A549 treated with DMSO at 1 μM for 4 hours (cell line): Measurements from ENCODE around the gene RAB9B. TPM values are rescaled to one million over a fixed set of nuclear protein-coding genes. Genes with fewer than 3 reads are reported as not detected.

Experiments used
- total RNA-seq: library from RNA; stranded (reverse); fragments of 200-300 nt; extraction: Qiagen RNA extraction; gene quantifications from 5 replicates; pipeline ENCODE4 v1.2.3, GENCODE V29; 2022; ENCODE audit warnings: low read depth

The RAB9B gene, protein sequence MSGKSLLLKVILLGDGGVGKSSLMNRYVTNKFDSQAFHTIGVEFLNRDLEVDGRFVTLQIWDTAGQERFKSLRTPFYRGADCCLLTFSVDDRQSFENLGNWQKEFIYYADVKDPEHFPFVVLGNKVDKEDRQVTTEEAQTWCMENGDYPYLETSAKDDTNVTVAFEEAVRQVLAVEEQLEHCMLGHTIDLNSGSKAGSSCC
- total RNA-seq: 0.04 to 0.08 TPM (median 0.06 TPM) in 4 of 5 replicates, not detected in the other

DNA sequence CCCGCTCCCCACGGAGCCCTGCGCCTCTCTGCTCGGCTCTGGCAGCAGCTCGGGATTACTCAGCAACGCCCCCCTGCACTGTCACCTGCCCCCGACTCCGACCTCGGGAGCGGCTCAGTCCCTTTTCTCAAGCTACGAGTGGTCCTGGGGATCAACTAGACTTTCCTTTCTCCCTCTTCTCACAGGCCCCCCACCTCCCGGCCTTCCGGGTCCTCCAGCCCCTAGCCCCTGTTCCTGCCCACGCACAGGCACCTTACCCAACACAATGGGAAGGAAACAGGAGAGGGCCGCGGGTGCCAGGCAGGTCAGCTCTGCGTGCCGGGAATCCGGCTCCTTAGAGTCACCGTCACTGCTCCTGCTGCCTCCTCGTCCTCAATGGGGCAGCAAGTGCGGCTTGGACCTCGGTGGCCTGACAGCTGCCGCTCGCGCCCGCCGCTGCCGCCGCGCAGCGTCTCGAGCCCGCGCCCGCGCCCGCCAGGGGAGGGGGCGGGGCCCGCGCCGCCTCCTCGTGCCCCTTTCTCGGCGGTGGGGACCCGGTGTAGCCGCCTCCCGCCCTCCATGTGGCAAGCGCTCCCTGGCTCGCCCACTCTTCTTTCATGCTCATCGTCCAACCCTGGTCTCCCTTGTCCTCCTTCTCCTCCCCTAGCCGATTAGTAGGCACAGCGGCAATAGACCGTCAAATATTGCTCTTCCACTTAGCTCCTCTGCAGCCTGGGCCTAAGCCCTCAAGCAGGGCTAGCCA lies at the start of gene RAB9B:
Gene RAB9B (minus strand): TSS at position 455 of the 742 bp plus-strand sequence. CDS start 6,473 bp downstream, outside the sequence.

DNA sequence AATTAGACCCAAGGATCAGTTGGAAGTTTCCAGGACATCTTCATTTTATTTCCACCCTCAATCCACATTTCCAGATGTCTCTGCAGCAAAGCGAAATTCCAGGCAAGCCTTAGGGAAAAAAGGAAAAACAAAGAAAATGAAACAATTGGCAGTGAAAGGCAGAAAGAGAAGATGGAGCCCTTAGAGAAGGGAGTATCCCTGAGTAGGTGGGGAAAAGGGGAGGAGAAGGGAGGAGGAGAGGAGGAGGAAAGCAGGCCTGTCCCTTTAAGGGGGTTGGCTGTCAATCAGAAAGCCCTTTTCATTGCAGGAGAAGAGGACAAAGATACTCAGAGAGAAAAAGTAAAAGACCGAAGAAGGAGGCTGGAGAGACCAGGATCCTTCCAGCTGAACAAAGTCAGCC lies 55.5 kb downstream of the RAB9B start, which contains the start of gene PLP1:
Gene PLP1 (plus strand): TSS at position 295 of the 400 bp plus-strand sequence. CDS start 156 bp downstream, outside the sequence.

Other genes with a start within 250 kb of the RAB9B start
- gene TCEAL4, start 246.7 kb downstream of the RAB9B start, total RNA-seq: 104 to 152 TPM (median 110 TPM) in 5 replicates
- 15.3 to 22.4 TPM (median 17.4 TPM) in 5 replicates for gene TCEAL3, start 224.3 kb downstream of the RAB9B start, total RNA-seq
- gene TCEAL1, start 203.3 kb downstream of the RAB9B start, total RNA-seq: 33.7 to 47.2 TPM (median 37.0 TPM) in 5 replicates
- gene MORF4L2, start 145.6 kb downstream of the RAB9B start, total RNA-seq: 428 to 1,006 TPM (median 496 TPM) in 5 replicates
- 0.14 to 0.16 TPM in 2 of 5 replicates, not detected in the others for gene TMEM31, start 121.3 kb downstream of the RAB9B start, total RNA-seq
- not detected in 5 replicates for gene PLP1, start 55.4 kb downstream of the RAB9B start, total RNA-seq
- 5.0 to 6.9 TPM (median 5.6 TPM) in 5 replicates for gene TMSB15B, start 130.4 kb upstream of the RAB9B start, total RNA-seq
- not detected in 5 replicates for gene H2BW1, start 181.5 kb upstream of the RAB9B start, total RNA-seq
- not detected in 5 replicates for gene H2BW2, start 207.7 kb upstream of the RAB9B start, total RNA-seq
- gene TMSB15C, start 244.0 kb upstream of the RAB9B start, total RNA-seq: 0.09 to 0.31 TPM (median 0.16 TPM) in 4 of 5 replicates, not detected in the other